T-helper 17 cell (primary cell): ENCODE data around the gene ANAPC16. TPM values are rescaled to one million over a fixed set of nuclear protein-coding genes. Genes with fewer than 3 reads are reported as not detected.
A peak's percentile ranks its signal among the peaks of the same experiment; 100 is the strongest.
"Not testable (repeated sequence)": the region's sequence is repeated elsewhere in the genome, so short reads cannot be mapped to it uniquely, and the experiment has no call there.

Source experiments
- ATAC-seq: fragments of 150-1000 bp; cut with Tn5 transposase; 2 replicates; pipeline ENCODE4 v1.10.0; 2021; ENCODE audit warnings: mild to moderate bottlenecking, moderate library complexity
- DNase-seq, 3 donors: peaks; one replicate each; pipeline versions ENCODE4 v3.0.0 to v3.0.0-alpha.2; 2020 to 2021
- H3K9me3 ChIP-seq: one replicate; pipeline ENCODE4 v1.7.0; 2013; ENCODE audit warnings: low read length, mild to moderate bottlenecking; ENCODE audit not compliant: control insufficient read depth, poor library complexity, severe bottlenecking
- H3K27ac Mint-ChIP-seq: one replicate; pipeline ENCODE4 v1.8.0; 2022; ENCODE audit warnings: mild to moderate bottlenecking, moderate library complexity, mixed read lengths
- H3K27me3 Mint-ChIP-seq: one replicate; pipeline ENCODE4 v1.8.0; 2022; ENCODE audit warnings: mixed read lengths
- H3K36me3 Mint-ChIP-seq: one replicate; pipeline ENCODE4 v1.8.0; 2022; ENCODE audit warnings: low read depth, mixed read lengths
- H3K4me1 Mint-ChIP-seq: one replicate; pipeline ENCODE4 v1.8.0; 2022; ENCODE audit warnings: mild to moderate bottlenecking, mixed read lengths
- H3K4me3 Mint-ChIP-seq: one replicate; pipeline ENCODE4 v1.8.0; 2022; ENCODE audit warnings: mild to moderate bottlenecking, moderate library complexity, mixed read lengths
- total RNA-seq, 4 donors: library from RNA in 2 of 4; stranded (reverse) in 2 of 4; gene quantifications; one replicate each; pipeline ENCODE4 v1.2.3 and lab custom pipeline; 2022 to 2026

Gene ANAPC16
- total RNA-seq, 2 donors from 2014 or later = 69.5 to 85.7 TPM

DNA sequence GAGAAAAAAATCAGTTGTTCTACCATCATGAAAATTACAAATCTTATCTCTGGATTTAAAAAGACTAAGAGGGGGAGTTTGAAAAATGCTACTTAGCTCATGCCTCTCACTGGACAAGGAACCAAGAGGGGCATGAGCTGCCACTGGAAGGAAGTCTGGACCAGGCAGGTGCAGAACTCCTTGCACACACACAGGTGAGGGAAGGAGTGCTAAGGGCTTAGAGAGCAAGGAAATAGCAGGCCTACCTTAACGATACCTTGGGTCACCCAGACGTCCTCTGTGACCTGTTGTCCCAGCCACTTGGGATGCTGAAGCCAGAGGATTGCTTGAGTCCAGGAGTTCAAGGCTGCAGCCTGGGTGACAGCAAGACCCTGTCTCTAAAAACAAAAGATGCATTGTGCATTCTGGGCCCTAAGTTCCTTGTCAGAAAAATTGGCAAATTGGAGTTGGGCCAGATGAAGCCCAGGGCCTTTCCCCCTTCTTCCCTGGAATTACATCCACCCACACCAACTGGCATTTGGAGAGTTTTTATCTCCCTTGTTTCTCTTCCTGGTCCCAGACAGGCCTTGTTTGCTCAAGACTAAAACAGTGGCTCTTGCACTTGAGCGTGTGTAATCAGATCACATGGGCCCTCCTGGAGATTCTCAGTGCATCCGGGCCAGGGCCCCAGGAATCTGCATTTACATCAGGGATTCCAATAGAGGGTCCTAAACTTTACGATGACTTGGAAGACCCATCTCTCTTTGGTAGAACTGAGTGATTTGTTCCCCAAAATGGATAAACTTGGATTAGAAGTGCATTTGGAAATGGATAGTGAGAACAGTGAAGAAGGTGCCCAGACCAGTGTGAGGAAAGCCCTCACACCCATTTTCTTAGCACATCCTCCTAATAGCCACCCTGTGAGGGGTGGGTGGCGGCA lies 60.9 kb downstream of the ANAPC16 start:
- Mint-ChIP-seq H3K4me3 (peak overlapping the region; percentile 98), H3K27me3 (no peaks in the 10 kb centered on the region), H3K27ac (peak overlapping the region; percentile 97), H3K36me3 (peaks cover 12% of the 10 kb centered on the region), H3K4me1 (peaks cover 49% of the 10 kb centered on the region)
- DNase-seq (no peak), ATAC-seq (no peak)
- H3K9me3 ChIP-seq = no peaks in the 10 kb centered on the region

DNA sequence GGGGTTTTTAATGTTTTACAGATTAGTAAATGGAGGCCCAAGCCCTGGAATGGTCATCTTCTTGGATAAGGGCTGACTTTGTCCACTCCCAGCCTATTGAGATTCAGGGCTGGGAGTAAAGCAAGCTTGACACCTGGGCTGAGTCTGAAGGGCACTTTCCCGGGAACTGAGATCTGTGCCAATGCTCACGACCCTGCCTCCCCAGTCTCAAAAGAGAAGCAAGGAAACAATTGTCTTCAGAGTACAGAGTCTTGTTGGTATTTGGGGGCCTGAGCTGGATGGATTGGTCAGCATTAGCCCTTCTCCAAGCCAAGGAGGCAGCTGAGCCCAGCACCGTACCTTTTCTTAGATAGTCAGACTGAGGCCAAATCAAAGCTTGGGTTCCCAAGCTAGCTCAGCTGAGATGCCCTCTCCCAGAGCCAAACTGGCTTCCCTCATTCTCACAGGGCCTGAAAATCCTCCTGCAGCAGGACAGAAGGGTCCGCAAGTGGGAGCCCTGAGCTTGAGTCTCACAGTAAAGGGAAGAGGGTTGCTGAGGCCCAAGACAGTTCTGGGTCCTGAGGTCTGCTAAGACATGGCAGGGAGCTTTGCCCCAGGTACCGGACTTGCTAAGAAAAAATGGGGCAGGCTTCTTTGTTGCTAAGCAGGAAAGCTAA lies 61.7 kb downstream of the ANAPC16 start:
- peaks cover 46% of the 10 kb centered on the region for H3K4me1 Mint-ChIP-seq
- H3K36me3 Mint-ChIP-seq = peaks cover 12% of the 10 kb centered on the region
- no peak overlapping the region for H3K4me3 Mint-ChIP-seq
- H3K9me3 ChIP-seq = no peaks in the 10 kb centered on the region
- DNase-seq = no peak
- ATAC-seq = no peak
- no peaks in the 10 kb centered on the region for H3K27me3 Mint-ChIP-seq
- peak overlapping the region; percentile 97 for H3K27ac Mint-ChIP-seq

DNA sequence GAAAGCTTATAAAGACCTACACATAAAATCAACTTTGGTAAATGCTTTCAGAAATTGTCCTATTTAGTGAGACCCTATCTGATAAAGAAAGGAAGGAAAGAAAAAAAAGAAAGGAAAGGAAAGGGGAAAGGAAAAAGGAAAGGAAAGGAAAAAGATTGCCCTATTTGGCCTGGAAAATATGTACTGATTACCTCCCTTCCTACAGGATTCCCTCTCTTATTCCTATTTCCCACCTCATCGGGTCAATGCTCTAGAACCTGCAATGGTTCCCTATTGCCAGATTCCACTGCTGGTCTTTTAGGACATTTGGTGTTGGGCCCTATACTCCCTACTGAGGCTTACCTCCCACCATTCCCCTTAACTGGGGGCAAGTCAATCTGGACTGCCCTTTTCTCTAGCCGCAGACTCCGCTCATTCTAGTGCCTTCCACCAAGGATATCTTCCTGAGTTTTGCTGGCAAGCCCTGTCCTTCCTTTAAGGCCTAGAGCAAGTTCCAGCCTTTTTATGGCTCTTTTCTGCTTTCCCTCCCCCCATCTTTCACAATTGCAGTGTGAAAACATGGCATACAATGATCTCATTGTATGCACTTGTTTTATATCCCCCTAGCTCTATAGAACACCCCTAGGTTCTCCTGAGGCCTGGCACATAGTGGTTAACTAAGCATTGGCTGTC lies 62.3 kb downstream of the ANAPC16 start:
- H3K9me3 ChIP-seq = no peaks in the 10 kb centered on the region
- DNase-seq (no peak), ATAC-seq (no peak)
- H3K36me3 Mint-ChIP-seq = peaks cover 12% of the 10 kb centered on the region
- H3K4me3 Mint-ChIP-seq = no peak overlapping the region
- peaks cover 46% of the 10 kb centered on the region for H3K4me1 Mint-ChIP-seq
- H3K27ac Mint-ChIP-seq = peak overlapping the region; percentile 60
- H3K27me3 Mint-ChIP-seq = no peaks in the 10 kb centered on the region

DNA sequence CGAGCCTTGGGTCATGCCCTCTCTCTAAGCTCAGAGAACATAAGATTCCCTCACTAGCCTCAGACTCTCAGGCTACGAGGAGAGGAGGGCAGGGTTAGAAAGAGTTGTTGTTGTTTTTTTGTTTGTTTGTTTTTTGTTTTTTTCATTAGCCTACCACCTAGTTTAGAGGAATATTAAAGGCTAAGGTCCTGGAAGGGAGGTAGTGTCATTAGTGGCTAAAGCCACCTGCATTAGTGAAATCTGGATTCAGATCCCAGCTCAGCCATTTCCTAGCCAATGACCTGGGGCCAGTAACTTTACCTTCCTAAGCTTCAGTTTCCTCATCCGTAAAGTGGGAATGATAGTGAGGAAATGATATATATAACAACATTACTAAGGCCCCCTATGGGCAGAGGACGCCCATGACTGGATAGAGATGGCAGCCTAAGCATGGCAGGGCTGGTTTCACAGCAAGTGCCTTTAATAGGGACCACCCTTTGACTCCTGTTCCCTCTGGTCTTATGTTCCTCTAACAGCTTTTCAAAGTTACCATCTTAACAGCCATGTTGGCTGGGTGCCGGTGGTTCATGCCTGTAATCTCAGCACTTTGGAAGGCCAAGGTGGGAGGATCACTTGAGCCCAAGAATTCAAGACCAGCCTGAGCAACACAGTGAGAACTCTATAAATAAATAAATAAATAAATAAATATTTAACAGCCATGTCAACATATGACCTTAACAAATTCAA lies 63.0 kb downstream of the ANAPC16 start:
- no peak for ATAC-seq
- H3K9me3 ChIP-seq = no peaks in the 10 kb centered on the region
- Mint-ChIP-seq H3K4me1 (peaks cover 43% of the 10 kb centered on the region), H3K27ac (peak overlapping the region; percentile 60), H3K27me3 (no peaks in the 10 kb centered on the region), H3K36me3 (peaks cover 10% of the 10 kb centered on the region), H3K4me3 (no peak overlapping the region)
- no peak for DNase-seq

DNA sequence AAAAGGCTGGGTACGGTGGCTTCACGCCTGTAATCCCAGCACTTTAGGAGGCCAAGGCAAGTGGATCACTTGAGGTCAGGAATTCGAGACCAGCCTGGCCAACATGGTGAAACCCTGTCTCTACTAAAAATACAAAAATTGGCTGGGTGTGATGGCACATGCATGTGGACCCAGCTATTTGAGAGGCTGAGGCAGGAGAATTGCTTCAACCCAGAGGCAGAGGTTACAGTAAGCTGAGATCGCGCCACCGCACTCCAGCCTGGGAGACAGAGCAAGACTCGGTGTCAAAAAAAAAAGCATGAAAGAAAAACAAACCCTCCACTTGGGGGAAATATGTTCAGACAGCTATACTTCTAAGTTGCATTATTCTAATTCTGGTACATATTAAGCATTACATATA lies 63.8 kb downstream of the ANAPC16 start:
- Mint-ChIP-seq H3K4me1 (peaks cover 45% of the 10 kb centered on the region), H3K27ac (peak overlapping the region; percentile 34)
- DNase-seq = not testable (repeated sequence)

DNA sequence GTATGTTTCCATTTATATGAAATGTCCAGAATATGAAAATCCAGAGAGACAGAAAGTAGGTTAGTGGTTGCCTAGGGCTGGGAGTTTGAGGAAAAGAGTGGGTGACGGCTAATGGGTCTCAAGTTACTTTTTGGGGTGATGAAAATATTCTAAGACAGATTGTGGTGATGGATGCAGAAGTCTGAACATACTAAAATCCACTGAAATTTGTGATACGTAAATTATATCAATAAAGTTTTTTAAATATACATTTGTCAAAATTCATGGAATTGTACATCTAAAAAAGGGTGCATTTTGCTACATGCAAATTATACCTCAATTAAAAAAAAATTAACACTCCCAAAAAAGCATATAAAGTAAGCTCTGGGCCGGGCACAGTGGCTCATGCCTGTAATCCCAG lies 67.3 kb downstream of the ANAPC16 start:
- Mint-ChIP-seq H3K4me1 (peaks cover 41% of the 10 kb centered on the region), H3K36me3 (no peaks in the 10 kb centered on the region), H3K27ac (no peak overlapping the region), H3K27me3 (no peaks in the 10 kb centered on the region), H3K4me3 (no peak overlapping the region)
- ATAC-seq (no peak), DNase-seq (no peak)
- H3K9me3 ChIP-seq = no peaks in the 10 kb centered on the region

More for the DNA sequence above, 63.8 kb downstream of the ANAPC16 start:
- not testable (repeated sequence) for H3K9me3 ChIP-seq, H3K4me3 Mint-ChIP-seq, H3K27me3 Mint-ChIP-seq, ATAC-seq, H3K36me3 Mint-ChIP-seq

Other genes with a start within 250 kb of the ANAPC16 start
- 100 to 1,000 TPM; 603 to 772 TPM for gene SPOCK2, start 127.5 kb upstream of the ANAPC16 start, total RNA-seq
- gene ASCC1, start 264 bp downstream of the ANAPC16 start, total RNA-seq = 10 to 100 TPM; 14.0 to 14.6 TPM
- 100 to 1,000 TPM; 186 to 300 TPM for gene DDIT4, start 57.9 kb downstream of the ANAPC16 start, total RNA-seq
- 10 to 100 TPM; 32.7 to 42.9 TPM for gene DNAJB12, start 138.9 kb downstream of the ANAPC16 start, total RNA-seq